Muscle of back (tissue), 11 donors: ENCODE data around the gene ZNF662. TPM values are rescaled to one million over a fixed set of nuclear protein-coding genes. Genes with fewer than 3 reads are reported as not detected.

Source experiments
- DNase-seq, 3 donors: peaks; one replicate each; pipeline versions ENCODE4 v3.0.0 to v3.0.0-alpha.2; 2013
- polyA plus RNA-seq, 10 donors: library from polyadenylated mRNA; unstranded; fragments of 120-200 nt; gene quantifications; one replicate each; pipeline ENCODE4 v1.2.1, GENCODE V29; 2013; ENCODE audit not compliant: insufficient read length in 10 of 10

ZNF662 gene
- polyA plus RNA-seq, 10 donors, result 10.1 to 28.6 (median 15.3) TPM

DNA sequence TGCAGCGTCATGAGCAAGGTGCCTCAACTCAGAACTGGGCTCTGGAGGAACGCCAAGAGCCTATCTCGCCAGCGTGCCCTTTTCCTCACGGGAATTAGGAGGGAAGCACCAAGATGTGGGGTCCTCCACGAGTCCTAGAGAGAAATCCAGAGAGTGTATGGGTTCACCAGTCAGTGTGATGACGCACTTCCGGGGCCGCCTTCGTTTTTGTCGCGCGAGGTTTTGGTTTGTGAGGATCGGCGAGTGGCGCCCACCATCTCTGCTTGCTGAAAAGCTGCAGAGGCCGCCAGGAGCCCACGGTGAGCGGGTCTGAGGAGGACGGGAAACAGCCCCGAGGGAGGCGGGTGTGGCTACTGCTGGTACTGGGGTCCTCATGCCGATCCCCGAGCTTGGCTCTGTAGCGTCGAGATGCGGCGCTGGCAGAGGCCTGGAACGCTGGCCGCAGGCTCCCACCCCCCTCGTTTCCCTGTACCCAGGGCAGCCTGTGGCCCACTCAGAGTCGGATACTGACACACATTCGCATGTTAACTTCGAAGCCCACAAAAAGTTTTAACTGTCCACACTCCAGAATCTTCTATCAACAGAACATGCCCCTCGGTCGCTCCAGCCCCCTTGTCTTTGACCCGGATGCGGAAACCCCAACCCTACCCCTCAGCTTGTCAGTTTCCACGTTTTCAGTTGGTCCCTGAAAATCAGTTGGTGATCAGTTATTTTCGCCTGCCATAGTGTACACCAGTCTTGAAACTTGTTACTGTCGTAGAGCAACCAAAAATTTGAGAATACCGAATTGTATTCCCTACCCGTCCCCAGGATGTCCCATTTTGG, 30.4 kb downstream of the ZNF662 start:
- DNase-seq, result peak; percentile 41 to 73 (median 49)

DNA sequence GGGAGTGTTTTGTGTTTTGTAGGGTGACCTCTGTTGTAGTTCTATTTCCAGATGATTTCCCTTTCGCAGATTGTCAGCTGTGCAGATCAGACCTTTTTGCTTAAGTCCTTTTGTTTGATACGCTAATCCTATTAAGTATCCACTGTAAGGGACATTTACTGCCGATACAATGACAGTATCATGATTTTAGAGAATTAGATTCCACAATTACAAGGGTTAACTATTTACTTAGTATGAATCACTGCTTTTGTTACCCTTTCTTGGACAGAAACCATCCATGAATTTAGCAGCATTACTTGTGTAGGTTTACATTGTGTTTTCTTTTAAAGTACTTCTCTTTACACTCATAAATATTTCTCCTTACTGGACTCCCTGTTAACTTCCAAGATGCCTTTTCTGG, 31.4 kb downstream of the ZNF662 start:
- no peak for DNase-seq

DNA sequence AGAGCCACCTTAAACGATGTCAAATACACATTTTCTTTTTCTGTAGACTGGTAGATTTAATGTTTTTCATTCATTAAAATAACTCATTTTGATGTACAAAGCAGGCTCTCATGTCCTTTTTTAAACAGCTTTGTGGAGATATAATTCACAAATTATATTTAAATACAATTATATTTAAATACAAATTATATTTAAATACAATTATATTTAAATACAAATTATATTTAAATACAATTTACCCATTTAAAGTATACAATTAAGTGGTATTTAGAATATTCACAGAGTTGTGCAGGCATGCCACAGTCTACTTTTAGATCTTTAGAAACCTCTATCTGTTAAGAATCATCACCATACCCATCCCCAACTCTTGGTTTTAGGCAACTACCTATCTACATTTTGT, 36.8 kb downstream of the ZNF662 start:
- no peak for DNase-seq

DNA sequence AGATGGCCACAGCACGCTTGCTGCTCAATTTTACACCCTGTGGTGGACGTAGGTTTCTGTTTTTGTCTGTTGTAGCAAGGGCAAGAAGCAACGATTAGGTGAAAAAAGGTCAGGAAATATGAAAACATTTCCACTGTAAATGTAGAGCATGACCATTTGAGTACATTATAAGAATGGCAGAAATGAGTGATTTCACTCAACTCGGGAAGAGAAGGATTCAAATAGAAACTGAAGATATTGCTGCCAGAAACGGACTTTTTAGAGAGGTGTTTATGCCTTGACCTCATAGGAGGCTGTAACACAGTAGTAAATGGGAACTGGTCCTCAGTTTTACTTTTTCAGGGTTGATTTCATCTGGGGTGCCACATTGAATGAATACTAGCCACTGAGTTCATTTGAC, 40.1 kb downstream of the ZNF662 start:
- no peak for DNase-seq

DNA sequence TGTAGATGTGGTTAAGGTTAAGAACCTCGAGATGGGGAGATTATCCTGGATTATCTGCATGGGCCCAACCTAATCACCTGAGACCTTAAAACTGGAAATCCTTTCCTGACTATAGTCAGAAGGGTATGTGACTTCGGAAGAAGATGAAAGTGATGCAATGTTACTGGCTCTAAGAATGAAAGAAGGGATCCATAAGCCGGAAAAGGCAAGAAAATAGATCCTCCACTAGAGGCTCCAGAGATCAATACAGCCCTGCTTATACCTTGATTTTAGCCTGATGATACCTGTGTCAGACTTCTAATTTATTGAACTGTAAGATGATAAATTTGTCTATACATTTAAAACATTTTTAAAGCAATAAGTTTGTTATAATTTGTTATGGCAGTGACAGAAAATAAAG, 51.6 kb downstream of the ZNF662 start:
- DNase-seq, result no peak

DNA sequence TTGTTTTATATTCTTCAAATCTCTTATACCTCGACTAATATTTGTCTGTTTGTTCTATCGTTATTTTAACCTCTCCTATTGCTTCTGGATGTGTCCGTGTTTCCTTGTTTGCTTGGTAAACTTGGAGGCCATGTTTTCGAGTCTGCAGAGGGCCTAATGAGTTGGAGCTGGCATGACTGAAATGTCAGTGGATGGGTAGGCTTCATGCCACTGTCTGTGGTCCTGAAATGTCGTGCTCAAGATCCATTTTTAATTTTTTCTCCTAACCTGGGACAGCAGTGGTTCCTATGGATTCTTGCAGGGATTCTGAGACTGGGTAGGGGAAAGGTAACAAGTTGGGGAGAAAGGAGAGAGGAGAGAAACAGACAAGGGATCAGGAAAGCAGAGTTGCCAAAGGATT, 54.3 kb downstream of the ZNF662 start:
- no peak for DNase-seq

DNA sequence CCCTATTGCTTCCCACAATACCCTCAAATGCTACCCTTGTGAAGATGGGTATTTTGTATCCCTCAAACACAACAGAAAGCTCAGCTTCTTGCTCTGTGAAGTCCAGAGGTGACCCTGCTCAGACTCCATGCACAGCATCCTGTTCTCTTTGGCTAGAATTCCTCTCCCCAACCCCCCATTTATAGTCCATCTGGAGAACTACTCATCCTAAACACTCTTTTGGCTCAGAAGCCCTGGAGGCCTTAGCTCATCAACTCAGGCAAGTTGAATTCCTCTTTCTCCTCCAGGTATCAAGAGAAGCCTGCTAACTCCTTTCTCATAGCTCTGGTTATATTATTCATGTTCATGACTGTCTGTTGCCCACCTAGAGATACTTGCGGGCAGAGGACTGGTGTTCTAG, 54.8 kb downstream of the ZNF662 start:
- no peak for DNase-seq

DNA sequence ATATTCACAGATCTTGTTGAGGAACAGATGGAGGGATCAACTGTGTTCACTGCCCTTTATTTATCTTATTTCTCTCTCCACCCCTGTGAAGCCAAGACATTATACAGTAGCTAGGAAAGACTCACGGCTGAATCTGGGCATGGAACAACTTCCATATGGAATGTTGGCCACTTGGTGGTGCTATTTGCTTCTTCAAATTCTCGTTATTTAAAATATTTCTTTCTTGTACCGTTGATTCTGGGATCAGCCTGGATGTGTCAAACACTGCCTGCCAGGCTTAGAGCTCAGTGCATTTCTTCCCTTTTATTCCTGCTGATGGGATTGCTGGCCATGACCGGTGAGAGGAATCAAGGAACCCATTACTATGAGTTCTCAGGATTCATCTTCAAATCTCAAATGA, 55.7 kb downstream of the ZNF662 start:
- peak; percentile 60 to 84 (median 76) for DNase-seq

DNA sequence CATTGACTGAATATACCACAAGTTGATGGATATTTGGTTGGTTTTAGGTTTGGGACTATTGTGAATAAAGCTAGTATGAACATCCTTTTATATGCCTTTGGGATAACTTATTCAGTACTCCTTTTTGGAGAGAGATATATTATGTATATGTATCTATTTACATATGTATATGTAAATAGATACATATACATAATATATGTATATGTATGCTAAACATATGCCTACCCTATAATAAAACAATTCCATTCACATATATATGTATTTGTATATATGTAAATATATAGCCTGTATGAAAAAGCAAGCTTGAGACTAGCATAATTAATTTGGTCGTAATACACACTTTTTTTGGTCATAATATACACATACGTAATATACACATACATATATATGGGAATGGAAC, 57.3 kb downstream of the ZNF662 start:
- no peak for DNase-seq

DNA sequence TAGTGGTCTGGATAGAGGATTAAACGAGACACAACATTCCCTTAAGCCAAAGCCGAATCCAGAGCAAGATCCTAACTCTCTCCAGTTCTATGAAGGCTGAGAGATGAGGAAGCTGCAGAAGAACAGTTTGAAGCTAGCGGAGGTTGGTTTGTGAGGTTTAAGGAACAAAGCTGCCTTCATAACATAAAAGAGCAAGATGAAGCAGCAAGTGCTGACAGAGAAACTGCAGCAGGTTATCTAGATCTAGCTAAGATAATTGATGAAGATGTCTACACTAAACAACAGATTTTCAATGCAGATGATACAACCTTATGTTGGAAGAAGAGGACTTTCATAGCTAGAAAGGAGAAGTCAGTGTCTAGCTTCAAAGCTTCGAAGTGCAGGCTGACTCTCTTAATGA, 58.3 kb downstream of the ZNF662 start:
- no peak for DNase-seq

Other genes starting within 250 kb of the ZNF662 start
- 100 to 1,000 TPM in 7 of 10 donors, 10 to 100 TPM in 3; 69.8 to 138 (median 122) TPM for gene KLHL40, start 220.6 kb upstream of the ZNF662 start, polyA plus RNA-seq
- 10 to 100 TPM; 20.7 to 85.0 (median 48.6) TPM for gene HHATL, start 203.3 kb upstream of the ZNF662 start, polyA plus RNA-seq
- under 1 TPM; 0.24 to 0.96 (median 0.44) TPM for gene CCDC13, start 132.9 kb upstream of the ZNF662 start, polyA plus RNA-seq
- 10 to 100 TPM; 76.6 to 96.1 (median 84.9) TPM for gene HIGD1A, start 101.7 kb upstream of the ZNF662 start, polyA plus RNA-seq
- under 1 TPM; 0.17 to 0.72 (median 0.55) TPM for gene ACKR2, start 96.7 kb upstream of the ZNF662 start, polyA plus RNA-seq
- gene CYP8B1, start 30.3 kb upstream of the ZNF662 start, polyA plus RNA-seq, result under 1 TPM in 8 of 10 donors, not detected in 2; 0.03 to 0.12 (median 0.07) TPM
- gene GASK1A, start 73.2 kb downstream of the ZNF662 start, polyA plus RNA-seq, result 10 to 100 TPM in 1 of 10 donors, 1 to 10 TPM in 9; 4.1 to 10.1 (median 6.3) TPM
- gene POMGNT2, start 199.9 kb downstream of the ZNF662 start, polyA plus RNA-seq, result 10 to 100 TPM; 16.3 to 25.9 (median 21.4) TPM